Neural cell (in vitro differentiated cells): ENCODE measurements around the gene FBXL5. TPM values are rescaled to one million over a fixed set of nuclear protein-coding genes. Genes with fewer than 3 reads are reported as not detected.

Source experiments
- H2AFZ ChIP-seq: fragments of 200-600, 300-800 bp; sonication (generic), shearing (Covaris generic); 2 replicates; pipeline ENCODE4 v1.6.0; 2014; ENCODE audit warnings: low read depth, mild to moderate bottlenecking, antibody characterized with exemption, low read length, moderate library complexity
- H3F3A ChIP-seq: fragments of 200-600 bp; shearing (Covaris generic); 2 replicates; pipeline ENCODE4 v1.6.1; 2016; ENCODE audit warnings: mild to moderate bottlenecking, moderate library complexity, mixed read lengths, antibody characterized with exemption, low read length; ENCODE audit not compliant: insufficient read depth, poor library complexity, severe bottlenecking
- H3K27ac ChIP-seq: fragments of 200-600, 300-800 bp; sonication (generic), shearing (Covaris generic); 2 replicates; pipeline ENCODE4 v1.5.1; 2014; ENCODE audit warnings: mild to moderate bottlenecking, low read length, moderate library complexity
- H3K27me3 ChIP-seq: fragments of 300-800, 200-600 bp; sonication (generic), shearing (Covaris generic); 2 replicates; pipeline ENCODE4 v1.6.0; 2014; ENCODE audit warnings: mild to moderate bottlenecking, low read depth, low read length, moderate library complexity; ENCODE audit not compliant: insufficient read depth
- H3K36me3 ChIP-seq: fragments of 300-800, 200-600 bp; sonication (generic), shearing (Covaris generic); 2 replicates; pipeline ENCODE4 v1.5.1; 2014; ENCODE audit warnings: mild to moderate bottlenecking, antibody characterized with exemption, low read length, moderate library complexity; ENCODE audit not compliant: insufficient read depth
- H3K4me2 ChIP-seq: fragments of 300-800, 200-600 bp; sonication (generic), shearing (Covaris generic); 2 replicates; pipeline ENCODE4 v1.6.0; 2014; ENCODE audit warnings: mild to moderate bottlenecking, low read length
- H3K4me3 ChIP-seq: fragments of 300-800, 200-600 bp; sonication (generic), shearing (Covaris generic); 2 replicates; pipeline ENCODE4 v1.5.1; 2014; ENCODE audit warnings: mild to moderate bottlenecking, low read length, moderate library complexity
- H3K79me2 ChIP-seq: fragments of 200-600 bp; shearing (Covaris generic); replicated peaks from 2 replicates; pipeline ENCODE4 v1.6.0; 2014; ENCODE audit warnings: mild to moderate bottlenecking, low read length, moderate library complexity; ENCODE audit not compliant: insufficient read depth
- H3K9ac ChIP-seq: fragments of 300-800, 200-600 bp; sonication (generic), shearing (Covaris generic); 2 replicates; pipeline ENCODE4 v1.6.1; 2016; ENCODE audit warnings: mild to moderate bottlenecking, low read length, mixed read lengths
- H3K9me2 ChIP-seq: fragments of 200-600 bp; shearing (Covaris generic); 2 replicates; pipeline ENCODE4 v1.6.1; 2016; ENCODE audit warnings: mild to moderate bottlenecking, low read length, mixed read lengths; ENCODE audit not compliant: insufficient read depth
- H3K9me3 ChIP-seq: fragments of 200-600, 300-800 bp; sonication (generic), shearing (Covaris generic); 2 replicates; pipeline ENCODE4 v1.6.1; 2016; ENCODE audit warnings: mild to moderate bottlenecking, mixed run types, low read length, moderate library complexity, mixed read lengths
- H4K20me1 ChIP-seq: fragments of 200-600 bp; shearing (Covaris generic); 2 replicates; pipeline ENCODE4 v1.6.1; 2016; ENCODE audit warnings: mild to moderate bottlenecking, mixed run types; ENCODE audit not compliant: insufficient read depth
- CTCF ChIP-seq: fragments of 450-650 bp; IDR thresholded peaks from 2 replicates; pipeline ENCODE4 v1.5.1; 2014; ENCODE audit warnings: antibody characterized with exemption, mild to moderate bottlenecking, moderate library complexity; ENCODE audit not compliant: poor library complexity, severe bottlenecking
- EP300 ChIP-seq: fragments of 450-650 bp; conservative IDR thresholded peaks from 2 replicates; pipeline ENCODE4 v1.6.1; 2014; ENCODE audit warnings: antibody characterized with exemption, mild to moderate bottlenecking, moderate library complexity; ENCODE audit not compliant: poor library complexity, severe bottlenecking
- EZH2 ChIP-seq: fragments of 200-600, 300-800 bp; shearing (Covaris generic), sonication (generic); IDR thresholded peaks from 2 replicates; pipeline ENCODE4 v1.6.1; 2014; ENCODE audit warnings: antibody characterized with exemption, low read length, borderline replicate concordance, mild to moderate bottlenecking; ENCODE audit not compliant: insufficient read depth, poor library complexity, severe bottlenecking
- MXI1 ChIP-seq: fragments of 450-650 bp; conservative IDR thresholded peaks from 2 replicates; pipeline ENCODE4 v1.6.1; 2014; ENCODE audit warnings: antibody characterized with exemption, mild to moderate bottlenecking; ENCODE audit not compliant: poor library complexity, severe bottlenecking
- POLR2AphosphoS5 ChIP-seq: IDR thresholded peaks from 2 replicates; pipeline ENCODE4 v1.6.1; 2012
- RAD21 ChIP-seq: fragments of 450-650 bp; conservative IDR thresholded peaks from 2 replicates; pipeline ENCODE4 v1.6.1; 2014; ENCODE audit warnings: antibody characterized with exemption, mild to moderate bottlenecking, moderate library complexity
- REST ChIP-seq: IDR thresholded peaks from 2 replicates; pipeline ENCODE4 v1.6.1; 2012; ENCODE audit warnings: borderline replicate concordance
- SMC3 ChIP-seq: fragments of 450-650 bp; conservative IDR thresholded peaks from 2 replicates; pipeline ENCODE4 v1.6.1; 2014; ENCODE audit warnings: antibody characterized with exemption, mild to moderate bottlenecking, moderate library complexity; ENCODE audit not compliant: poor library complexity
- TAF1 ChIP-seq: IDR thresholded peaks from 2 replicates; pipeline ENCODE4 v1.6.1; 2012; ENCODE audit warnings: low read depth
- polyA plus RNA-seq: library from polyadenylated mRNA; depleted of rRNA; stranded (reverse); fragments of >200 nt; gene quantifications from 2 replicates; pipeline ENCODE4 v1.2.3, GENCODE V29; 2014

Gene FBXL5
- polyA plus RNA-seq, 1 donor from 2014 or later: 70.6 TPM

GRCh38 chr4:15681067-15681371 is 25.9 kb upstream of the FBXL5 start:
- H3K9ac ChIP-seq: no peak overlapping the region
- no peaks in the 10 kb centered on the region for H3F3A ChIP-seq
- H3K79me2 ChIP-seq: peaks cover 58% of the 10 kb centered on the region
- peak overlapping the region; percentile 41 for H2AFZ ChIP-seq
- H3K4me2 ChIP-seq: peak overlapping the region; percentile 76
- no peak for TF ChIP-seq REST
- TF ChIP-seq RAD21: no peak
- TF ChIP-seq CTCF: no peak
- TF ChIP-seq EP300: no peak
- TF ChIP-seq MXI1: no peak
- no peak for TF ChIP-seq SMC3
- TF ChIP-seq POLR2AphosphoS5: no peak
- TF ChIP-seq TAF1: no peak
- TF ChIP-seq EZH2: no peak
- no peaks in the 10 kb centered on the region for H3K27me3 ChIP-seq
- peaks cover 4% of the 10 kb centered on the region for H3K36me3 ChIP-seq
- H3K9me2 ChIP-seq: no peaks in the 10 kb centered on the region
- peak overlapping the region; percentile 80 for H3K4me3 ChIP-seq
- H3K27ac ChIP-seq: no peak overlapping the region
- H4K20me1 ChIP-seq: no peaks in the 10 kb centered on the region
- no peaks in the 10 kb centered on the region for H3K9me3 ChIP-seq

- Histone ChIP-seq H3K36me3 (no peaks in the 10 kb centered on the region), H4K20me1 (no peaks in the 10 kb centered on the region), H3K9ac (no peak overlapping the region), H2AFZ (no peak overlapping the region), H3K9me2 (no peaks in the 10 kb centered on the region), H3K79me2 (peaks cover 50% of the 10 kb centered on the region), H3F3A (no peaks in the 10 kb centered on the region), H3K27me3 (no peaks in the 10 kb centered on the region), H3K4me3 (no peak overlapping the region), H3K4me2 (no peak overlapping the region), H3K27ac (no peak overlapping the region), H3K9me3 (no peaks in the 10 kb centered on the region)
- TF ChIP-seq CTCF (no peak), REST (no peak)
Observed at GRCh38 chr4:15677507-15677988, 22.4 kb upstream of the FBXL5 start.
